IMR-90 (cell line): Measurements from ENCODE around the gene TECPR2. TPM values are rescaled to one million over a fixed set of nuclear protein-coding genes. Genes with fewer than 3 reads are reported as not detected.

Experiments used
- ATAC-seq: fragments of 200-7000 bp; cut with Tn5 transposase; 2 replicates; pipeline ENCODE4 v1.9.1; 2020; ENCODE audit warnings: low read depth, mild to moderate bottlenecking, moderate library complexity
- BruUV-seq: library from RNA; stranded (reverse); fragments of 400-500 nt; replicated peaks from 2 replicates; lab custom pipeline; 2021; lab: Mats Ljungman, UMichigan
- CTCF ChIA-PET: fragments of 300-600 bp; formaldehyde crosslinking; extraction: SDS; loops from one replicate; lab custom pipeline; 2021; ENCODE audit warnings: antibody characterized with exemption; lab: Yijun Ruan, JAX
- POLR2A ChIA-PET: fragments of 300-600 bp; sonication (Branson Sonifier 250); formaldehyde crosslinking; loops from one replicate; lab custom pipeline; 2022; ENCODE audit warnings: antibody characterized with exemption; ENCODE audit not compliant: unreplicated experiment; lab: Charles Lee
- DNase-seq: peaks from one replicate; pipeline ENCODE4 v3.0.0; 2013
- H2AFZ ChIP-seq: replicated peaks from 2 replicates; pipeline ENCODE3; 2013; ENCODE audit warnings: low read length, mild to moderate bottlenecking; ENCODE audit not compliant: poor library complexity
- H2AK5ac ChIP-seq: 2 replicates; pipeline ENCODE4 v1.6.1; 2013; ENCODE audit warnings: low read depth, low read length, inconsistent platforms
- H2AK9ac ChIP-seq: replicated peaks from 2 replicates; pipeline ENCODE3; 2013; ENCODE audit warnings: mild to moderate bottlenecking, low read depth, low read length, moderate library complexity; ENCODE audit not compliant: poor library complexity
- H2BK120ac ChIP-seq: 2 replicates; pipeline ENCODE4 v1.6.1; 2013; ENCODE audit warnings: low read depth, low read length, inconsistent platforms
- H2BK15ac ChIP-seq: 3 replicates; pipeline ENCODE4 v1.6.1; 2013; ENCODE audit warnings: low read depth, low read length, inconsistent platforms
- H2BK20ac ChIP-seq: 2 replicates; pipeline ENCODE4 v1.6.1; 2013; ENCODE audit warnings: low read depth, mild to moderate bottlenecking, inconsistent platforms, low read length, moderate library complexity
- H2BK5ac ChIP-seq: 2 replicates; pipeline ENCODE4 v1.6.1; 2013; ENCODE audit warnings: mild to moderate bottlenecking, low read depth, low read length, inconsistent platforms; ENCODE audit not compliant: poor library complexity, severe bottlenecking
- H3K14ac ChIP-seq: replicated peaks from 2 replicates; pipeline ENCODE4 v1.6.1; 2013; ENCODE audit warnings: low read depth, low read length, inconsistent platforms
- H3K18ac ChIP-seq: 2 replicates; pipeline ENCODE4 v1.6.1; 2013; ENCODE audit warnings: low read depth, low read length, control low read depth
- H3K23ac ChIP-seq: 2 replicates; pipeline ENCODE4 v1.6.1; 2013; ENCODE audit warnings: low read depth, low read length, inconsistent platforms
- H3K27ac ChIP-seq: 2 replicates; pipeline ENCODE4 v1.5.1; 2013; ENCODE audit warnings: mild to moderate bottlenecking, control low read depth, low read length; ENCODE audit not compliant: insufficient read depth
- H3K27me3 ChIP-seq: 2 replicates; pipeline ENCODE4 v1.6.1; 2013; ENCODE audit warnings: low read length; ENCODE audit not compliant: control insufficient read depth, insufficient read depth
- H3K36me3 ChIP-seq: 2 replicates; pipeline ENCODE4 v1.6.1; 2013; ENCODE audit warnings: low read length, mixed read lengths; ENCODE audit not compliant: control insufficient read depth, insufficient read depth
- H3K4ac ChIP-seq: 2 replicates; pipeline ENCODE4 v1.6.1; 2013; ENCODE audit warnings: low read depth, low read length, inconsistent platforms
- H3K4me1 ChIP-seq: 2 replicates; pipeline ENCODE4 v1.6.1; 2013; ENCODE audit warnings: low read length, mixed read lengths; ENCODE audit not compliant: control insufficient read depth, insufficient read depth
- H3K4me2 ChIP-seq: 2 replicates; pipeline ENCODE4 v1.6.1; 2013; ENCODE audit warnings: low read depth, mild to moderate bottlenecking, control low read depth, low read length, moderate library complexity
- H3K4me3 ChIP-seq: 2 replicates; pipeline ENCODE4 v1.5.1; 2013; ENCODE audit warnings: low read depth, mild to moderate bottlenecking, control low read depth, low read length, moderate library complexity; ENCODE audit not compliant: insufficient read depth
- H3K56ac ChIP-seq: 2 replicates; pipeline ENCODE4 v1.6.1; 2013; ENCODE audit warnings: low read length, inconsistent platforms; ENCODE audit not compliant: insufficient read depth; ENCODE audit errors: extremely low read depth
- H3K79me1 ChIP-seq, 2 experiments: 2 replicates each; pipeline ENCODE4 v1.6.1; 2013; ENCODE audit warnings: low read length in 2 of 2, inconsistent platforms in 1 of 2, low read depth in 1 of 2
- H3K9ac ChIP-seq: 2 replicates; pipeline ENCODE4 v1.6.1; 2013; ENCODE audit warnings: low read depth, low read length, control low read depth
- H3K9me1 ChIP-seq: 2 replicates; pipeline ENCODE4 v1.6.1; 2013; ENCODE audit warnings: low read length, inconsistent platforms; ENCODE audit not compliant: insufficient read depth
- H3K9me3 ChIP-seq: 2 replicates; pipeline ENCODE4 v1.6.1; 2013; ENCODE audit warnings: low read length; ENCODE audit not compliant: control insufficient read depth, insufficient read depth
- H4K20me1 ChIP-seq: 2 replicates; pipeline ENCODE4 v1.6.1; 2013; ENCODE audit warnings: low read length, inconsistent platforms; ENCODE audit not compliant: insufficient read depth
- H4K5ac ChIP-seq: 2 replicates; pipeline ENCODE4 v1.6.1; 2013; ENCODE audit warnings: mild to moderate bottlenecking, low read depth, low read length, control low read depth
- H4K8ac ChIP-seq, 2 experiments: 2 replicates each; pipeline ENCODE4 v1.6.1; 2013; ENCODE audit warnings: low read depth in 2 of 2, low read length in 2 of 2, control low read depth in 1 of 2, inconsistent platforms in 1 of 2
- H4K91ac ChIP-seq: 2 replicates; pipeline ENCODE4 v1.6.1; 2013; ENCODE audit warnings: low read depth, low read length, inconsistent platforms; ENCODE audit not compliant: insufficient read depth
- BHLHE40 ChIP-seq: fragments of 150-350 bp; IDR thresholded peaks from 2 replicates; pipeline ENCODE4 v1.6.1; 2016; ENCODE audit warnings: mild to moderate bottlenecking, low read depth, low read length
- CEBPB ChIP-seq: IDR thresholded peaks from 2 replicates; pipeline ENCODE4 v1.6.1; 2012; ENCODE audit warnings: low read depth, low read length, improper control_type of control experiment
- CHD1 ChIP-seq: IDR thresholded peaks from 2 replicates; pipeline ENCODE4 v1.6.1; 2012; ENCODE audit warnings: low read depth, low read length, improper control_type of control experiment
- CTCF ChIP-seq: conservative IDR thresholded peaks from 2 replicates; pipeline ENCODE4 v1.5.1; 2012; ENCODE audit warnings: mild to moderate bottlenecking, low read depth, low read length, improper control_type of control experiment
- FOS ChIP-seq: fragments of 150-350 bp; IDR thresholded peaks from 2 replicates; pipeline ENCODE4 v1.6.1; 2016; ENCODE audit warnings: low read depth, low read length
- NFE2L2 ChIP-seq: fragments of 150-350 bp; IDR thresholded peaks from 2 replicates; pipeline ENCODE4 v1.6.1; 2016; ENCODE audit warnings: low read depth, mild to moderate bottlenecking, low read length
- RCOR1 ChIP-seq: IDR thresholded peaks from 2 replicates; pipeline ENCODE4 v1.6.1; 2012; ENCODE audit warnings: mild to moderate bottlenecking, low read length, improper control_type of control experiment; ENCODE audit not compliant: insufficient replicate concordance
- RFX5 ChIP-seq: IDR thresholded peaks from 2 replicates; pipeline ENCODE4 v1.8.0; 2012; ENCODE audit warnings: low read depth, mild to moderate bottlenecking, low read length, moderate library complexity
- SMC3 ChIP-seq: fragments of 150-350 bp; IDR thresholded peaks from 2 replicates; pipeline ENCODE4 v1.6.1; 2016; ENCODE audit warnings: low read depth, mild to moderate bottlenecking, antibody characterized with exemption, low read length, moderate library complexity
- WGBS, 2 experiments: methylation state at CpG; one replicate each; pipeline versions ENCODE4 v1.1.5 to v1.1.7; 2013; ENCODE audit warnings: missing lambda C conversion rate in 2 of 2; ENCODE audit not compliant: insufficient read length in 1 of 2; ENCODE audit errors: extremely low coverage in 2 of 2; 5-methylcytosine and 5-hydroxymethylcytosine counted together
- dilution Hi-C: fragments of 300-500 bp; cut with HindIII; formaldehyde crosslinking; loops from one replicate; pipeline ENCODE4 v1.14.3; 2018; ENCODE audit warnings: low sequenced_read_pairs; ENCODE audit not compliant: unreplicated experiment
- in situ Hi-C: fragments of 300-500 bp; cut with MboI; formaldehyde crosslinking; loops from 3 replicates; pipeline ENCODE4 v1.14.3; 2019; ENCODE audit warnings: low sequenced_read_pairs, inconsistent platforms, mixed read lengths
- intact Hi-C: fragments of 100-400 bp; cut with micrococcal nuclease; formaldehyde crosslinking; loops from 2 replicates; pipeline ENCODE4 v1.10.0; 2022
- polyA plus RNA-seq, 3 experiments: library from polyadenylated mRNA; depleted of rRNA; stranded (reverse); fragments of >200 nt; gene quantifications; 2 replicates each; pipeline ENCODE4 v1.2.3, GENCODE V29; 2012; ENCODE audit warnings: low replicate concordance in 1 of 3
- total RNA-seq: library from RNA; depleted of rRNA; stranded (reverse); fragments of >200 nt; gene quantifications from 2 replicates; pipeline ENCODE4 v1.2.3, GENCODE V29; 2012
- TF ChIP-seq, protein P1 (sequence below): fragments of 150-350 bp; IDR thresholded peaks from 2 replicates; pipeline ENCODE4 v1.6.1; 2016; ENCODE audit warnings: low read depth, mild to moderate bottlenecking, low read length, moderate library complexity, borderline replicate concordance

The TECPR2 gene
- total and polyA plus RNA-seq, 2 of the 4 experiments (the other 2 are of a cell fraction) = 9.5 to 11.7 TPM

- Histone ChIP-seq H2BK20ac (no peak overlapping the region), H3K23ac (no peak overlapping the region), H3K27me3 (peaks cover 18% of the 10 kb centered on the region), H4K5ac (no peak overlapping the region), H3K56ac (no peak overlapping the region), H3K4me3 (no peak overlapping the region), H3K9ac (no peak overlapping the region), H4K8ac (no peak overlapping the region), H3K4me2 (no peak overlapping the region), H3K9me3 (no peaks in the 10 kb centered on the region), H2AFZ (no peak overlapping the region), H2AK9ac (no peak overlapping the region), H3K14ac (no peak overlapping the region), H2BK120ac (no peak overlapping the region), H4K20me1 (no peaks in the 10 kb centered on the region), H3K79me1 (no peaks in the 10 kb centered on the region), H3K27ac (no peak overlapping the region), H2BK5ac (no peak overlapping the region), H3K9me1 (no peaks in the 10 kb centered on the region; the same call in 1 of the 2 replicates), H4K91ac (no peak overlapping the region), H3K18ac (no peak overlapping the region), H2BK15ac (no peak overlapping the region), H3K36me3 (no peaks in the 10 kb centered on the region), H3K4me1 (peaks cover 11% of the 10 kb centered on the region; the same call in 1 of the 2 replicates), H3K4ac (no peak overlapping the region), H2AK5ac (no peak overlapping the region)
- DNase-seq (no peak), ATAC-seq (no peak)
- no CpG with 5 or more reads among the region's 10 CpGs for WGBS, 2 experiments
- dilution Hi-C loops (no loop called here), intact Hi-C loops (no loop called here), in situ Hi-C loops (no loop called here)
- CTCF ChIA-PET = no interaction called here
- TF ChIP-seq NFE2L2 (no peak), FOS (no peak), RCOR1 (no peak), BHLHE40 (no peak), CEBPB (no peak), CTCF (no peak), CHD1 (no peak), SMC3 (no peak), RFX5 (no peak)
- TF ChIP-seq, protein P1, sequence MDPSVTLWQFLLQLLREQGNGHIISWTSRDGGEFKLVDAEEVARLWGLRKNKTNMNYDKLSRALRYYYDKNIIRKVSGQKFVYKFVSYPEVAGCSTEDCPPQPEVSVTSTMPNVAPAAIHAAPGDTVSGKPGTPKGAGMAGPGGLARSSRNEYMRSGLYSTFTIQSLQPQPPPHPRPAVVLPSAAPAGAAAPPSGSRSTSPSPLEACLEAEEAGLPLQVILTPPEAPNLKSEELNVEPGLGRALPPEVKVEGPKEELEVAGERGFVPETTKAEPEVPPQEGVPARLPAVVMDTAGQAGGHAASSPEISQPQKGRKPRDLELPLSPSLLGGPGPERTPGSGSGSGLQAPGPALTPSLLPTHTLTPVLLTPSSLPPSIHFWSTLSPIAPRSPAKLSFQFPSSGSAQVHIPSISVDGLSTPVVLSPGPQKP = no peak
- POLR2A ChIA-PET = no interaction called here
- no TSS peak for BruUV-seq
Measured at GRCh38 chr14:102541771-102542170, 179.0 kb downstream of the TECPR2 start.
